K562 (cell line): Measurements from ENCODE around the gene ADCY5. TPM values are rescaled to one million over a fixed set of nuclear protein-coding genes. Genes with fewer than 3 reads are reported as not detected.

ENCODE experiments used
- ATAC-seq: fragments of 200-7000 bp; cut with Tn5 transposase; 3 replicates; pipeline ENCODE4 v1.9.1; 2020; ENCODE audit warnings: moderate library complexity
- BruUV-seq: library from RNA; stranded (reverse); fragments of 400-500 nt; replicated peaks from 2 replicates; lab custom pipeline; 2021; lab: Mats Ljungman, UMichigan
- CTCF ChIA-PET: fragments of 300-600 bp; formaldehyde crosslinking; extraction: SDS; loops from one replicate; lab custom pipeline; 2021; ENCODE audit warnings: low intra/inter-chr PET ratio; lab: Yijun Ruan, JAX
- POLR2A ChIA-PET: fragments of 300-600, 350-650 bp; sonication (Branson Sonifier 250); formaldehyde crosslinking; extraction: SDS; loops from one replicate; lab custom pipeline; 2021; ENCODE audit warnings: antibody characterized with exemption, inconsistent platforms; lab: Yijun Ruan, JAX
- DNase-seq, 4 experiments: peaks; one replicate each; pipeline versions ENCODE4 v3.0.0 to v3.0.0-alpha.2; 2011 to 2018; ENCODE audit warnings: low spot score in 3 of 4, mixed read lengths in 3 of 4; ENCODE audit errors: extremely low read depth in 1 of 4
- FAIRE-seq: peaks from 2 replicates; lab custom pipeline; 2011; peaks lifted over from hg19 to GRCh38; lab: Jason Lieb, UNC
- H2AFZ ChIP-seq: 2 replicates; pipeline ENCODE4 v1.6.0; 2011; ENCODE audit warnings: low read depth, low read length, control low read depth, inconsistent platforms
- H3K27ac ChIP-seq: fragments of 200-600 bp; 3 replicates; pipeline ENCODE4 v1.8.0; 2011; ENCODE audit warnings: low read depth, mild to moderate bottlenecking, control low read depth, inconsistent platforms, low read length, moderate library complexity, mixed read lengths; ENCODE audit errors: extremely low read depth
- H3K27me3 ChIP-seq, 2 experiments: fragments of 300-600 bp in 1 of 2; 2 replicates in 1 of 2; 3 replicates in 1 of 2; pipeline versions ENCODE4 v1.6.0 to v1.8.0; 2011; ENCODE audit warnings: inconsistent platforms in 2 of 2, low read length in 2 of 2, mild to moderate bottlenecking in 1 of 2, mixed read lengths in 1 of 2, moderate library complexity in 1 of 2; ENCODE audit not compliant: control insufficient read depth in 2 of 2, insufficient read depth in 2 of 2
- H3K36me3 ChIP-seq: fragments of 300-600 bp; 3 replicates; pipeline ENCODE4 v1.8.0; 2011; ENCODE audit warnings: mild to moderate bottlenecking, low read length, inconsistent platforms; ENCODE audit not compliant: control insufficient read depth, insufficient read depth
- H3K4me1 ChIP-seq, 2 experiments: fragments of 200-600 bp in 1 of 2; replicated peaks in 1 of 2; 2 replicates in 1 of 2; 3 replicates in 1 of 2; pipeline versions ENCODE4 v1.5.1 to v1.8.0; 2011; ENCODE audit warnings: inconsistent platforms in 2 of 2, low read length in 2 of 2, mild to moderate bottlenecking in 1 of 2, mixed read lengths in 1 of 2, moderate library complexity in 1 of 2; ENCODE audit not compliant: control insufficient read depth in 2 of 2, insufficient read depth in 2 of 2
- H3K4me2 ChIP-seq: 2 replicates; pipeline ENCODE4 v1.6.1; 2011; ENCODE audit warnings: low read length, control low read depth, inconsistent platforms, mixed read lengths; ENCODE audit not compliant: insufficient read depth
- H3K4me3 ChIP-seq: fragments of 200-600 bp; sonication (generic), shearing (Covaris generic); 2 replicates; pipeline ENCODE4 v1.5.1; 2016; ENCODE audit warnings: control low read depth, inconsistent platforms
- H3K79me2 ChIP-seq: fragments of 200-600 bp; 3 replicates; pipeline ENCODE4 v1.8.0; 2011; ENCODE audit warnings: low read length, inconsistent platforms; ENCODE audit not compliant: control insufficient read depth, insufficient read depth
- H3K9ac ChIP-seq, 2 experiments: 2 replicates each; pipeline versions ENCODE4 v1.6.0 to v1.6.1; 2011; ENCODE audit warnings: low read depth in 2 of 2, low read length in 2 of 2, control low read depth in 1 of 2, inconsistent platforms in 1 of 2, mild to moderate bottlenecking in 1 of 2, mixed read lengths in 1 of 2; ENCODE audit not compliant: insufficient read depth in 1 of 2
- H3K9me1 ChIP-seq: one replicate; pipeline ENCODE4 v1.6.0; 2011; ENCODE audit warnings: inconsistent platforms, mild to moderate bottlenecking, low read length, moderate library complexity; ENCODE audit not compliant: control insufficient read depth, insufficient read depth
- H3K9me3 ChIP-seq: replicated peaks from 2 replicates; pipeline ENCODE4 v1.5.1; 2011; ENCODE audit warnings: low read depth, low read length, inconsistent platforms; ENCODE audit not compliant: control insufficient read depth, insufficient read depth
- H4K20me1 ChIP-seq: replicated peaks from 2 replicates; pipeline ENCODE4 v1.6.1; 2011; ENCODE audit warnings: low read length, inconsistent platforms, mixed read lengths; ENCODE audit not compliant: control insufficient read depth, insufficient read depth
- ARID3A ChIP-seq: IDR thresholded peaks from 2 replicates; pipeline ENCODE4 v1.6.1; 2012; ENCODE audit warnings: low read depth, low read length, improper control_type of control experiment, borderline replicate concordance
- BCOR ChIP-seq: fragments of 450-650 bp; IDR thresholded peaks from 2 replicates; pipeline ENCODE4 v1.6.1; 2016
- CEBPZ ChIP-seq: fragments of 150-350 bp; IDR thresholded peaks from 2 replicates; pipeline ENCODE4 v1.6.1; 2014; ENCODE audit warnings: low read depth, mild to moderate bottlenecking, low read length, borderline replicate concordance
- FUS ChIP-seq: fragments of 200-400 bp; formaldehyde crosslinking; optimal IDR thresholded peaks from 2 replicates; pipeline ENCODE3; 2017; ENCODE audit warnings: low read depth, low read length
- MAZ ChIP-seq, 2 experiments: fragments of 450-650 bp in 1 of 2; sonication (generic) in 1 of 2; formaldehyde crosslinking; IDR thresholded peaks in 1 of 2; conservative IDR thresholded peaks in 1 of 2; 2 replicates each; pipeline versions ENCODE4 v1.4.0 to v1.5.0; 2020; ENCODE audit warnings: mild to moderate bottlenecking in 1 of 2, missing genetic modification reagents in 1 of 2
- ZFPM2 ChIP-seq: fragments of 250-450 bp; sonication (Bioruptor Pico); IDR thresholded peaks from 2 replicates; pipeline ENCODE4 v1.5.1; 2022; ENCODE audit warnings: mild to moderate bottlenecking
- ZNF318 ChIP-seq, 2 experiments: fragments of 450-650 bp; IDR thresholded peaks; 2 replicates each; pipeline ENCODE4 v1.6.1; 2016; ENCODE audit warnings: mild to moderate bottlenecking in 2 of 2, borderline replicate concordance in 1 of 2, low read depth in 1 of 2, moderate library complexity in 1 of 2
- WGBS: fragments of 100-300 bp; shearing (Covaris generic); methylation state at CpG from one replicate; pipeline ENCODE4 v1.1.6; 2016; ENCODE audit warnings: low coverage, mixed read lengths; ENCODE audit not compliant: insufficient coverage; ENCODE audit errors: missing lambda C conversion rate; 5-methylcytosine and 5-hydroxymethylcytosine counted together
- in situ Hi-C: fragments of 300-500 bp; cut with MboI; formaldehyde crosslinking; loops from 4 replicates; pipeline ENCODE4 v1.15.0; 2018; ENCODE audit warnings: inconsistent platforms, mixed read lengths
- intact Hi-C: fragments of 100-400 bp; cut with micrococcal nuclease; formaldehyde crosslinking; loops from 2 replicates; pipeline ENCODE4 v1.14.2; 2022
- polyA plus RNA-seq, 8 experiments: library from polyadenylated mRNA; depleted of rRNA in 4 of 8; stranded (reverse) in 5 of 8; unstranded in 3 of 8; fragments of >200 nt; fragmentation: Nextera tagmentation in 2 of 8; fragmentation: Illumina TruSeq in 1 of 8; extraction: Ambion mirVana in 2 of 8; extraction: Trizol in 1 of 8; gene quantifications; 2 replicates each; pipeline versions ENCODE4 v1.2.1 to v1.2.3, GENCODE V29; 2011 to 2014; ENCODE audit warnings: inconsistent platforms in 1 of 8, missing spikeins in 1 of 8
- total RNA-seq, 7 experiments: library from RNA; depleted of rRNA in 6 of 7; stranded (reverse); fragments of >200 nt in 6 of 7; fragmentation: Illumina TruSeq in 2 of 7; extraction: Trizol in 2 of 7; gene quantifications; 2 replicates each; pipeline versions ENCODE4 v1.2.1 to v1.2.3, GENCODE V29; 2011 to 2021; ENCODE audit warnings: low replicate concordance in 1 of 7

ADCY5 gene
- total and polyA plus RNA-seq, 9 of the 15 experiments (the other 6 are each of a cell fraction or from before 2014, with no cell fraction given) = under 0.01 TPM; not detected in 8

GRCh38 chr3:123286308-123287023, 162.4 kb downstream of the ADCY5 start:
- ATAC-seq = peak; percentile 99
- TF ChIP-seq ARID3A (no peak), ZNF318 (IDR thresholded peaks at IDR 0.05; ENCODE audit: borderline replicate concordance in 1 of 2, low read depth in 1 of 2) (no peak), FUS (no peak), CEBPZ (no peak), MAZ (CRISPR knock-in tag; conservative IDR thresholded peaks at IDR 0.05 in 1 of 2, IDR thresholded peaks at IDR 0.05 in 1 of 2) (peak in 1 of 2 experiments; percentile 91; a peak in 3 of 4 replicates), ZFPM2 (CRISPR knock-in tag) (no peak), BCOR (no peak)

More at GRCh38 chr3:123286308-123287023, 162.4 kb downstream of the ADCY5 start:
- Histone ChIP-seq H3K27me3 (peaks cover 0 to 37% of the 10 kb centered on the region in 2 experiments; a peak in 3 of 5 replicates), H3K36me3 (no peaks in the 10 kb centered on the region), H3K9me3 (no peaks in the 10 kb centered on the region), H3K4me2 (no peak overlapping the region), H3K27ac (no peak overlapping the region), H3K79me2 (no peaks in the 10 kb centered on the region), H2AFZ (no peak overlapping the region), H3K4me1 (no peaks in the 10 kb centered on the region), H3K9me1 (no peaks in the 10 kb centered on the region), H3K4me3 (no peak overlapping the region), H4K20me1 (peaks cover 9% of the 10 kb centered on the region; the same call in 1 of the 2 replicates), H3K9ac (no peak overlapping the region)
- DNase-seq = peak; percentile 61 to 71 (median 65)
- in situ Hi-C loops = no loop called here
- ChIA-PET POLR2A (no interaction called here), CTCF (no interaction called here)
- peak; percentile 67 for FAIRE-seq
- 6% methylated on average over 12 of the region's 16 CpGs for WGBS
- intact Hi-C loops = no loop called here
- no TSS peak for BruUV-seq
